Left lung (tissue), 10 donors: ENCODE measurements around the gene C4B. TPM values are rescaled to one million over a fixed set of nuclear protein-coding genes. Genes with fewer than 3 reads are reported as not detected.

Experiments used
- ATAC-seq: fragments of 200-7000 bp; cut with Tn5 transposase; one replicate; pipeline ENCODE4 v1.9.1; 2020; ENCODE audit warnings: moderate library complexity
- DNase-seq, 4 donors: peaks; one replicate each; pipeline ENCODE4 v3.0.0-alpha.2; 2013 to 2020
- H3K27ac ChIP-seq, 2 donors: fragments of 200-600 bp; sonication (generic) in 1 of 2; one replicate each; pipeline versions ENCODE4 v1.5.0 to v1.8.0; 2020 to 2021
- H3K27me3 ChIP-seq, 2 donors: fragments of 200-600 bp; sonication (generic) in 1 of 2; one replicate each; pipeline versions ENCODE4 v1.5.0 to v1.8.0; 2020 to 2021
- H3K36me3 ChIP-seq, 2 donors: fragments of 200-600 bp; sonication (generic) in 1 of 2; one replicate each; pipeline versions ENCODE4 v1.5.0 to v1.8.0; 2020 to 2021
- H3K4me1 ChIP-seq, 2 donors: fragments of 200-600 bp; one replicate each; pipeline ENCODE4 v1.8.0; 2021
- H3K4me3 ChIP-seq, 2 donors: fragments of 200-600 bp; sonication (generic) in 1 of 2; one replicate each; pipeline versions ENCODE4 v1.5.0 to v1.8.0; 2020 to 2021; ENCODE audit warnings: mild to moderate bottlenecking in 1 of 2
- H3K9me3 ChIP-seq, 2 donors: fragments of 200-600 bp; sonication (generic) in 1 of 2; one replicate each; pipeline versions ENCODE4 v1.5.0 to v1.8.0; 2020 to 2021
- CTCF ChIP-seq, 2 donors: fragments of 200-600 bp; sonication (generic) in 1 of 2; IDR thresholded peaks; one replicate each; pipeline versions ENCODE4 v1.5.0 to v1.8.0; 2021; ENCODE audit warnings: antibody characterized with exemption in 2 of 2
- intact Hi-C, 2 donors: fragments of 100-400 bp; cut with DNase I; formaldehyde crosslinking; loops; one replicate each; pipeline versions ENCODE4 v1.11.2 to v1.14.2; 2022
- polyA plus RNA-seq, 6 donors: library from polyadenylated mRNA; unstranded; fragments of 120-200 nt; gene quantifications; one replicate each; pipeline ENCODE4 v1.2.1, GENCODE V29; 2013; ENCODE audit not compliant: insufficient read length in 6 of 6
- total RNA-seq, 2 donors: library from RNA; stranded (reverse); fragmentation: NEBNext Ultra II Directional; extraction: Animal tissue kit (Norgen Biotek cat#: 25700); gene quantifications; one replicate each; pipeline ENCODE4 v1.2.1, GENCODE V29; 2021
- donor health status: DM: no; HTN: yes; CAD: no.
- donor health status: DM: no; HTN: no; CAD: no.

C4B gene
- total and polyA plus RNA-seq, 8 donors: 8.2 to 101 (median 13.3) TPM

DNA sequence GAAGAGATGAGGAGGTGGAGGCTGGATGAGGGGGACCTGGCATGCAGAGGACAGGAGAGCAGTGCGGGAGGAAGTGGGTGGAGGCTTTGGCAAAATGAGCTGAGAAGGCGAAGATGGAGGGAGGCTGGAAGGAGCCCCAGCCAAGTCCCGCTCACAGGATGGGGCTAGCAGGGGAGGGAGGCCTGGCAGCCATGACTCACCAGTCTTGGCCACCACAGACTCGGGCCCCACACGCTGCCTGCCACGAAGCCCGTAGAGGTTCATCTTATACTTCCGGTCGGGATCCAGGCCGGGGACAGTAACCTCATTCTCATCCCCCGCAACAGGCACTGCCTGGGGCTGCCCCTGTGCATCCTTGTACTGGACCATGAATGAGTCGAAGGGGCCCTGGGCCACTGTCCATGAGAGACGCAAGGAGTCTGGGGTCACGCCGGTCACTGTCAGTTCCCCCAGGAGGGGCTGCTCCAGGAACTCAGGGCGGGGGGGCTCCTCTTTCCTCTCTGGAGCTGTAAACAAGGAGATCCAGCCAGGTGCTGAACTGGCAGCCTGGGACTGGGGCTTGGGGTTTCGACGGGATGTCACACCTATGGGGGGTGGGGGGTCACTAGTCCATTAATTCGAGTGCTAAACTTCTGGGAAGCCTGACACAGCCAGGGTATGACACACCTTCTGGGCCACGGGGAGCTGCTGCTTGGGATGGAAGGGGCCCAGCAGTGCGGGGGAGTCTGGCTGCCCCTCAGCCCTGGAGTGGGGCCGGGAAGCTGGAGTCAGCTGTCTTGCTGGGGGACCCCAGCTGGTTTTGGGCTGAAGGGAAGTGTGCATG lies 66.8 kb downstream of the C4B start:
- no peak for TF ChIP-seq CTCF (IDR thresholded peaks at IDR 0.05)
- ATAC-seq (peak; percentile 65), DNase-seq (peak in 3 of 4 donors; percentile 51 to 72 (median 61))
- peaks cover 0 to 8% of the 10 kb centered on the region in 2 donors for H3K36me3 ChIP-seq
- peaks cover 5 to 9% of the 10 kb centered on the region in 2 donors for H3K4me1 ChIP-seq
- no peak overlapping the region for H3K4me3 ChIP-seq
- H3K27me3 ChIP-seq: peaks cover 0 to 27% of the 10 kb centered on the region in 2 donors
- intact Hi-C loops: no loop called here
- peak overlapping the region in 1 of 2 donors; percentile 35 for H3K27ac ChIP-seq
- no peaks in the 10 kb centered on the region for H3K9me3 ChIP-seq

DNA sequence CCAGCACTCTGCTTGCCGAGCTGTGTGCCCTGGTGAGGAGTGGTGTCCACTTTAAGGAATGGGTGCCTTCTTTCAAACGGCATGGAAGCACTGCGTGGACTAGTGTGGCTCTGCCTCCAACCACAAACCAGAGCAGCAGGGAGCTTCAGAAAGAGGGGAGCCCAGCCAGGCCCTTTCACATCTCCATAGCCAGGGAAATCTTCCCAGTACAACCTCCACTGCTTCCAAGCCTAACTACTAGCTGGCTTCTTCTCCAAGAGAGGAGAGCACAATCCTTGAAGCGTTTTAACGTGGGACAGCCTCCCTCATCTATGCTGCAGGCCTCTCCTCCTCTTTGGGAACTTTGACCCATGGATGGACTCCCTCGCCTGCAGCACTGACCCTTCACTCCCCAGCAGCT lies 67.9 kb downstream of the C4B start:
- Histone ChIP-seq H3K36me3 (peaks cover 0 to 8% of the 10 kb centered on the region in 2 donors), H3K9me3 (no peaks in the 10 kb centered on the region), H3K4me3 (no peak overlapping the region), H3K27me3 (peaks cover 0 to 38% of the 10 kb centered on the region in 2 donors), H3K4me1 (peaks cover 11 to 20% of the 10 kb centered on the region in 2 donors), H3K27ac (peak overlapping the region; percentile 5 to 35)
- ATAC-seq: no peak
- TF ChIP-seq CTCF (IDR thresholded peaks at IDR 0.05): no peak
- intact Hi-C loops: no loop called here
- DNase-seq: no peak

- Histone ChIP-seq H3K27ac (peak overlapping the region in 1 of 2 donors; percentile 13), H3K9me3 (no peaks in the 10 kb centered on the region), H3K36me3 (peaks cover 0 to 8% of the 10 kb centered on the region in 2 donors), H3K4me1 (peaks cover 11 to 23% of the 10 kb centered on the region in 2 donors), H3K4me3 (no peak overlapping the region), H3K27me3 (peaks cover 0 to 43% of the 10 kb centered on the region in 2 donors)
- intact Hi-C loops: no loop called here
- TF ChIP-seq CTCF (IDR thresholded peaks at IDR 0.05): no peak
- DNase-seq: no peak
- ATAC-seq: peak; percentile 16
These were observed 68.3 kb downstream of the C4B start for GRCh38 chr6:32082935-32083334.

DNA sequence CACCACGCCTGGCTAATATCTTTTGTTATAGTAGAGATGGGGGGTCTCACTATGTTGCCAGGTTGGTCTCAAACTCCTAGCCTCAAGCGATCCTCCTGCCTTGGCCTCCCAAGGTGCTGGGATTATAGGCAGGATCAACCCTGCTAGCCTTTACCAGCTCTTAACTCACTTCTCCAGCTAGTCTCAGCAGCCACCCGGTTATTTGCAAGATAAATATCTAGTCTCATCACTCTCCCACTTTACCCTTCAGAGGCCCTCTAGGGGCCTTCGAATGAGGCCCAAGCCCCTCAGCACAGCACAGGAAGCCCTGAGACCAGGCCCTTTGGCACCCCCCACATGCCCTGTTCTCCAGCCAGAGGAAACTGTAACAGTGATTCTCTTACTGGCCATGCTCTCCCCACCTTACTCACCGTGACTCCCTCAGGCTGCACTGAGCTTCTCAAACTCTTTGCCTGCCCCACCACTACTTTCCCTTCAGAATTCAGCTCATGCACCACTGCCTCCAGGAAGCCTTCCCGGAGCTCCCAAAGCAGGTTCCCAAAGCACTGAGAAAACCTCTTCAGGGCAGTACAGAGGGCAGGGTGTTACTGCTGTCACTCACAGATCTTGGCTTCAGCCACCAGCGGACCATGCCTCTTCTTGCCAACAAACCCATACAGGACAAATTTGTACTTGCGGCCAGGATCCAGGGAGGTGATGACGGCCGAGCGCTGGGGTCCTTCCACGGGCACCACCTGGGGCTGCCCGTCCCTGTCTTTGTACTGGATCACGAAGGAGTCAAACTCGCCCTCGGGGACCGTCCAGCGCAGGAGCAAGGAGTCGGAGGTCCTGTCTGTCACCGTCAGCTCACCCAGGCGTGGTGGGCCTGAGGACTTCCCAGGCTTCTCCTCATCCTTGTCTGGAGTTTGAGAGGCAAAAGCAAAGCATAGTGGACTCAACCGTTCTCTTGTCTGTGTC lies 69.5 kb downstream of the C4B start:
- TF ChIP-seq CTCF (IDR thresholded peaks at IDR 0.05): no peak
- peaks cover 0 to 50% of the 10 kb centered on the region in 2 donors for H3K27me3 ChIP-seq
- H3K36me3 ChIP-seq: peaks cover 0 to 3% of the 10 kb centered on the region in 2 donors
- DNase-seq (no peak), ATAC-seq (no peak)
- peaks cover 11 to 23% of the 10 kb centered on the region in 2 donors for H3K4me1 ChIP-seq
- no peaks in the 10 kb centered on the region for H3K9me3 ChIP-seq
- no peak overlapping the region for H3K4me3 ChIP-seq
- no peak overlapping the region for H3K27ac ChIP-seq
- intact Hi-C loops: no loop called here
